PC-9 (cell line): ENCODE measurements around the gene SLC4A11. TPM values are rescaled to one million over a fixed set of nuclear protein-coding genes. Genes with fewer than 3 reads are reported as not detected.

Experiments used
- BruUV-seq: library from RNA; stranded (reverse); fragments of 400-500 nt; replicated peaks from 2 replicates; lab custom pipeline; 2021; lab: Mats Ljungman, UMichigan
- CTCF ChIA-PET: fragments of 300-600 bp; sonication (Branson Sonifier 250); formaldehyde crosslinking; loops from one replicate; lab custom pipeline; 2022; ENCODE audit warnings: antibody characterized with exemption; lab: Charles Lee
- POLR2A ChIA-PET: fragments of 300-600 bp; sonication (Branson Sonifier 250); formaldehyde crosslinking; loops from one replicate; lab custom pipeline; 2022; ENCODE audit warnings: antibody characterized with exemption; ENCODE audit not compliant: unreplicated experiment; lab: Charles Lee
- DNase-seq, 2 experiments: peaks; one replicate each; pipeline versions ENCODE4 v3.0.0 to v3.0.0-alpha.2; 2015 to 2022; ENCODE audit warnings: mixed read lengths in 1 of 2
- H2AFZ ChIP-seq: fragments of 200-600 bp; sonication (generic); 2 replicates; pipeline ENCODE4 v1.8.1; 2017; ENCODE audit warnings: antibody characterized with exemption
- H3F3A ChIP-seq: fragments of 200-600 bp; sonication (generic); 2 replicates; pipeline ENCODE4 v1.8.1; 2017; ENCODE audit warnings: antibody characterized with exemption, mild to moderate bottlenecking, low read depth; ENCODE audit not compliant: insufficient read depth
- H3K27ac ChIP-seq: fragments of 200-600 bp; sonication (generic); 2 replicates; pipeline ENCODE4 v1.6.1; 2016; ENCODE audit warnings: mixed run types
- H3K27me3 ChIP-seq: fragments of 200-600 bp; sonication (generic); 2 replicates; pipeline ENCODE4 v1.6.1; 2016; ENCODE audit warnings: low read depth, mixed run types; ENCODE audit not compliant: insufficient read depth
- H3K36me3 ChIP-seq: fragments of 200-600 bp; sonication (generic); 2 replicates; pipeline ENCODE4 v1.6.1; 2016; ENCODE audit warnings: low read depth, mixed run types
- H3K4me1 ChIP-seq: fragments of 200-600 bp; sonication (generic); replicated peaks from 2 replicates; pipeline ENCODE4 v1.6.1; 2016; ENCODE audit warnings: mixed run types; ENCODE audit not compliant: insufficient read depth
- H3K4me2 ChIP-seq: fragments of 200-600 bp; sonication (generic); 2 replicates; pipeline ENCODE4 v1.6.1; 2017; ENCODE audit warnings: mixed run types
- H3K4me3 ChIP-seq: fragments of 200-600 bp; sonication (generic); 2 replicates; pipeline ENCODE4 v1.6.1; 2016; ENCODE audit warnings: mixed run types
- H3K79me2 ChIP-seq: fragments of 200-600 bp; sonication (generic); 2 replicates; pipeline ENCODE4 v1.6.1; 2017; ENCODE audit warnings: low read depth, mixed run types
- H3K9me2 ChIP-seq: fragments of 200-600 bp; sonication (generic); 2 replicates; pipeline ENCODE4 v1.8.1; 2017; ENCODE audit warnings: mild to moderate bottlenecking; ENCODE audit not compliant: insufficient read depth
- H3K9me3 ChIP-seq: fragments of 200-600 bp; sonication (generic); 2 replicates; pipeline ENCODE4 v1.8.1; 2016; ENCODE audit warnings: low read depth; ENCODE audit not compliant: insufficient read depth
- H4K20me1 ChIP-seq: fragments of 200-600 bp; sonication (generic); 2 replicates; pipeline ENCODE4 v1.8.1; 2017; ENCODE audit not compliant: insufficient read depth
- CTCF ChIP-seq: fragments of 200-600 bp; sonication (generic); conservative IDR thresholded peaks from 2 replicates; pipeline ENCODE4 v1.6.1; 2017; ENCODE audit warnings: mixed run types, antibody characterized with exemption, mild to moderate bottlenecking, moderate library complexity
- EZH2 ChIP-seq: fragments of 200-600 bp; sonication (generic); IDR thresholded peaks from 2 replicates; pipeline ENCODE4 v1.8.0; 2017; ENCODE audit warnings: antibody characterized with exemption, low read depth
- intact Hi-C: fragments of 100-400 bp; cut with micrococcal nuclease; formaldehyde crosslinking; loops from one replicate; pipeline ENCODE4 v1.10.0; 2022; ENCODE audit not compliant: unreplicated experiment
- total RNA-seq: library from RNA; stranded (reverse); gene quantifications from 2 replicates; pipeline ENCODE4 v1.2.3, GENCODE V29; 2021

SLC4A11 gene
- total RNA-seq, 1 experiment from 2014 or later, result 46.1 TPM

- H3K4me3 ChIP-seq, result no peak overlapping the region
- DNase-seq, result no peak
- no peak for TF ChIP-seq EZH2
- no peak for TF ChIP-seq CTCF
- no peaks in the 10 kb centered on the region for H3K36me3 ChIP-seq
- ChIA-PET CTCF (interaction anchor here (0.7 kb wide), 2 partner anchors 48 to 56 kb away, joined by 3 read pairs; no protein-coding TSS in a partner anchor), POLR2A (no interaction called here)
- H2AFZ ChIP-seq, result no peak overlapping the region
- H3K4me1 ChIP-seq, result no peaks in the 10 kb centered on the region
- BruUV-seq, result no TSS peak
- no peaks in the 10 kb centered on the region for H4K20me1 ChIP-seq
- intact Hi-C loops, result no loop called here
- H3F3A ChIP-seq, result no peaks in the 10 kb centered on the region
- H3K79me2 ChIP-seq, result no peaks in the 10 kb centered on the region
- H3K27ac ChIP-seq, result no peak overlapping the region
- no peak overlapping the region for H3K4me2 ChIP-seq
- H3K9me2 ChIP-seq, result no peaks in the 10 kb centered on the region
- no peaks in the 10 kb centered on the region for H3K27me3 ChIP-seq
- H3K9me3 ChIP-seq, result no peaks in the 10 kb centered on the region
Measured at GRCh38 chr20:3275064-3275935, 36.3 kb upstream of the SLC4A11 start.

DNA sequence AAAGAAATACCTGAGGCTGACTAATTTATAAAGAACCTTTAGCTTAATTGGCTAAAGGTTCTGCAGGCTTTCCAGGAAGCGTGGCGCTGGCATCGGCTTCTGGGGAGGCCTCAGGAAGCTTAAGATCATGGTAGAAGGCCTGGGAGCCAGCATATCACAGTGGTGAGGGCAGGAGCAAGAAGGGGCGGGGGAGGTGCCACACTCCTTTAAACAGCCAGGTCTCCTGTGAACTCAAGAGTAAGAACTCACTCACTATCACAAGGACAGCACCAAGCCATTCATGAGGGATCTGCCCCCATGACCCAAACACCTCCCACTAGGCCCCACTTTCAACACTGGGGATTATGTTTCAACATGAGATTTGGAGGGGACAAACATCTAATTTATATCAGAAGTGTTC is 34.4 kb upstream of the SLC4A11 start:
- no peaks in the 10 kb centered on the region for H3F3A ChIP-seq
- H3K9me2 ChIP-seq, result no peaks in the 10 kb centered on the region
- no peaks in the 10 kb centered on the region for H3K9me3 ChIP-seq
- no peak overlapping the region for H3K4me2 ChIP-seq
- intact Hi-C loops, result no loop called here
- no peak for DNase-seq
- H3K27me3 ChIP-seq, result no peaks in the 10 kb centered on the region
- no peaks in the 10 kb centered on the region for H3K36me3 ChIP-seq
- H3K79me2 ChIP-seq, result no peaks in the 10 kb centered on the region
- ChIA-PET CTCF (interaction anchor here (0.6 to 0.8 kb wide), 3 partner anchors 9 to 1365 kb away, joined by 3 to 14 read pairs (median 4); no protein-coding TSS in a partner anchor), POLR2A (no interaction called here)
- no peak overlapping the region for H3K4me3 ChIP-seq
- H3K4me1 ChIP-seq, result no peaks in the 10 kb centered on the region
- no TSS peak for BruUV-seq
- no peak overlapping the region for H3K27ac ChIP-seq
- no peaks in the 10 kb centered on the region for H4K20me1 ChIP-seq
- H2AFZ ChIP-seq, result no peak overlapping the region
- TF ChIP-seq CTCF, result no peak
- TF ChIP-seq EZH2, result no peak

DNA sequence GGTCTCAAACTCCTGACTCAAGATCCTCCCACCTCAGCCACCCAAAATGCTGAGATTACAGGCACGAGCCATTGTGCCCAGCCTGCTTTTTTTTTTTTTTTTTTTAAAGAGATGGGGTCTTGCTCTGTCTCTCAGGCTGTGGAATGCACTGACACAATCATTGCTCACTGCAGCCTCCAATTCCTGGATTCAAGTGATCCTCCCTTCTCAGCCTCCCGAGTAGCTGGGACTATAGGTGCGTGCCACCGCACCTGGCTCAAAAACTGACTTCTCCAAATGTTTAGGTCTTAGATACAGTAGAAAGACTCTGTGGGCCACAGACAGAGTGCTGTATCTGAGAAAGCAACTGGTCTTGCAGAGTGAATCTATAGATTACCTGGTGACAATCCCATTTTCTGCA is 31.1 kb upstream of the SLC4A11 start:
- BruUV-seq, result no TSS peak
- Histone ChIP-seq H3K9me2 (no peaks in the 10 kb centered on the region), H3K9me3 (no peaks in the 10 kb centered on the region), H2AFZ (no peak overlapping the region), H3K36me3 (no peaks in the 10 kb centered on the region), H3K79me2 (no peaks in the 10 kb centered on the region), H3K27ac (no peak overlapping the region), H3K4me1 (no peaks in the 10 kb centered on the region), H3K4me3 (no peak overlapping the region), H4K20me1 (no peaks in the 10 kb centered on the region), H3F3A (no peaks in the 10 kb centered on the region), H3K27me3 (no peaks in the 10 kb centered on the region), H3K4me2 (no peak overlapping the region)
- TF ChIP-seq CTCF, result no peak
- no peak for TF ChIP-seq EZH2
- ChIA-PET CTCF (no interaction called here), POLR2A (no interaction called here)
- no peak for DNase-seq
- intact Hi-C loops, result no loop called here
